ENCODE measurements around the gene SLC16A1.

- TF ChIP-seq FOXK2 (IDR thresholded peaks at IDR 0.05): no peak
- no peak for TF ChIP-seq FOXM1 (IDR thresholded peaks at IDR 0.05; ENCODE audit: borderline replicate concordance)
- TF ChIP-seq FOXA1 (IDR thresholded peaks at IDR 0.05): no peak
- no peak for TF ChIP-seq NFRKB (IDR thresholded peaks at IDR 0.05)
- TF ChIP-seq CTBP1 (IDR thresholded peaks at IDR 0.05; ENCODE audit: borderline replicate concordance): no peak
- no peak for TF ChIP-seq ZNF384 (IDR thresholded peaks at IDR 0.05)
- no peak for TF ChIP-seq SUZ12 (IDR thresholded peaks at IDR 0.05)
- no peak for TF ChIP-seq ARNT (IDR thresholded peaks at IDR 0.05)
- no peak for TF ChIP-seq SP1 (IDR thresholded peaks at IDR 0.05)
- no peak for TF ChIP-seq BHLHE40 (IDR thresholded peaks at IDR 0.05; ENCODE audit: borderline replicate concordance)
- no peak for TF ChIP-seq TARDBP (IDR thresholded peaks at IDR 0.05)
Observed at GRCh38 chr1:112894561-112895011, 61.4 kb downstream of the SLC16A1 start.

All from HEK293T (cell line).